Nephron (organoid): ENCODE results near the gene IGF1R.

Experiments
- H3K27ac Mint-ChIP-seq, 3 experiments: 2 replicates each; pipeline ENCODE4 v1.8.0; 2020; ENCODE audit warnings: mixed read lengths in 3 of 3, mild to moderate bottlenecking in 2 of 3, moderate library complexity in 1 of 3
- H3K27me3 Mint-ChIP-seq: 2 replicates; pipeline ENCODE4 v1.8.0; 2021; ENCODE audit warnings: low read depth, mild to moderate bottlenecking, moderate library complexity, mixed read lengths
- H3K36me3 Mint-ChIP-seq: 2 replicates; pipeline ENCODE4 v1.8.0; 2020; ENCODE audit warnings: low read depth, mixed read lengths
- H3K4me1 Mint-ChIP-seq: 2 replicates; pipeline ENCODE4 v1.8.0; 2020; ENCODE audit warnings: mixed read lengths
- H3K4me3 Mint-ChIP-seq, 3 experiments: 2 replicates each; pipeline ENCODE4 v1.8.0; 2020; ENCODE audit warnings: mild to moderate bottlenecking in 3 of 3, mixed read lengths in 3 of 3, moderate library complexity in 2 of 3
- H3K9me3 Mint-ChIP-seq: 2 replicates; pipeline ENCODE4 v1.8.0; 2020; ENCODE audit warnings: mixed read lengths
- CTCF ChIP-seq, 3 experiments: fragments of 200-600 bp; sonication (generic); IDR thresholded peaks; one replicate each; pipeline ENCODE4 v1.5.0; 2021; ENCODE audit warnings: antibody characterized with exemption in 3 of 3; ENCODE audit not compliant: unreplicated experiment in 3 of 3

Gene IGF1R

DNA sequence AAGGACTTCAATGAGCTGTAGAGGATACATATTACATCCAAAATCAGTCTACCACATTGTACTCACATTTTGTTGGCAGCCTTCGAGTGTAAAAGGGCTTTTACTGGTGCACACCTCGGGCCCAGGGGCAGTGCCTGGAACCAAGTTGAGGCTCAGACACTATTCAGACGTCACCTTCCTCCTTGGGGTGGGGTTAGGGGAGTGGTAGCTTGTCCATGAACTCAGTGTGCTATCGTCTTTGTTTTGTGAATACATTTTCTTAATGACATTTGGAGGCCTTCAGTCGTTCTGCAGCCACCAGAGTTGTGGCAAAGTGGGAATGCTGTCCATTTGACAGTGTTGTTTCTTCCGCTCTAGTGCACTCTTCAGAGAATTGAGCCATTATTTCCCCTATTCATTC lies 245.1 kb downstream of the IGF1R start:
- no peak for TF ChIP-seq CTCF (IDR thresholded peaks at IDR 0.05; ENCODE audit: unreplicated experiment in 3 of 3)
- H3K36me3 Mint-ChIP-seq = peaks cover 58% of the 10 kb centered on the region
- H3K27me3 Mint-ChIP-seq = no peaks in the 10 kb centered on the region
- H3K9me3 Mint-ChIP-seq = no peaks in the 10 kb centered on the region
- H3K4me3 Mint-ChIP-seq = no peak overlapping the region
- no peak overlapping the region for H3K27ac Mint-ChIP-seq
- peaks cover 10% of the 10 kb centered on the region for H3K4me1 Mint-ChIP-seq

DNA sequence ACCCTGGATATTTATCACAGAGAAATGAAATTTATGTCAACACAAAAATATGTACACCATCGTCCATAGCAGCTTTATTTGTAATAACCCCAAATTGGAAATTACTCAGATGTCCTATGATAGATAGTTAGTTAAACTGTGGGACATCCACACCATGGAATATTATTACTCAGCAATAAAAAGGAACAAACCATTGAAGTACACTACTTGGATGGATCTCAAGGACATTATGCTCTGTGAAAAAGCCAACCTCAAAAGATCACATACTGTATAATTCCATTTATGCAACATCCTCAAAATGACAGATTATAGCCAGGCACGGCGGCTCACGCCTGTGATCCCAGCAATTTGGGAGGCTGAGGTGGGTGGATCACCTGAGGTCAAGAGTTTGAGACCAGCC lies 246.0 kb downstream of the IGF1R start:
- H3K4me3 Mint-ChIP-seq = no peak overlapping the region
- H3K4me1 Mint-ChIP-seq = peaks cover 10% of the 10 kb centered on the region
- no peaks in the 10 kb centered on the region for H3K9me3 Mint-ChIP-seq
- no peak overlapping the region for H3K27ac Mint-ChIP-seq
- no peak for TF ChIP-seq CTCF (IDR thresholded peaks at IDR 0.05; ENCODE audit: unreplicated experiment in 3 of 3)
- peaks cover 58% of the 10 kb centered on the region for H3K36me3 Mint-ChIP-seq
- H3K27me3 Mint-ChIP-seq = no peaks in the 10 kb centered on the region

DNA sequence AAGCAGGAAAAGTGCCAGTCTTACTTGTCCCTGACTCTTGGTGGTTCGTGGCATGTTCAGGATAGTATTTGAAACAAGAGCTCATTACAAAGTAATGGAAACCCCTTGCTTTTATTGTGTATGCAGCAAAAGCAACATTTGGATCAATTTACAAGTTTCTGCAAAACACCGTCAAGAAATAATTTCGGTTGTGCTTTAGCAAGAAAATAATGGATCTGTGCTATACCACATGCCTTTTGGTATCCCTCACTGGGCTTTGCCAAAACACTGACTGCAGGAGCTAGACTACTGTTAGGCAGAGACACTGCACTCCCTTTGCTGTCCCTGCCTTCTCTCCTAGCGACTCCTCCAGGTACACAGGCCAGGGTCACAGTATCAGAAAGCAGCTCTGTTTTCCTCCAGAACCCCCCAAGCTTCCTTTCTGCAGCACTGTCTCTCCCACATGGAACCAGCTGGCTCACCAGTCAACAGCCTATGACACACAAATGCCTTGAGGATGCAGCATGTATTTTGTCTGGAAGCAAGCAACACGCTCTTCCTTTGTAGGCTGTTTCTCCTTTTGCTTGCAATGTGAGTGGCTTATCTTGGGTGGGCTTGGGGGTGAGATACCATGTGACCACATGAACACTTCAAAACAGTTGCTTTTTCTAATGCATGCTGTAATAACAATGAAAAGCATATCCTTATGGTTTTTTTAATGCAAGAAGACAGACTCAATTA lies 247.8 kb downstream of the IGF1R start:
- H3K9me3 Mint-ChIP-seq = no peaks in the 10 kb centered on the region
- no peak overlapping the region for H3K4me3 Mint-ChIP-seq
- peaks cover 25% of the 10 kb centered on the region for H3K4me1 Mint-ChIP-seq
- TF ChIP-seq CTCF (IDR thresholded peaks at IDR 0.05; ENCODE audit: unreplicated experiment in 3 of 3) = no peak
- H3K27ac Mint-ChIP-seq = peak overlapping the region; percentile 41 to 72 (median 42)
- H3K27me3 Mint-ChIP-seq = no peaks in the 10 kb centered on the region
- H3K36me3 Mint-ChIP-seq = peaks cover 50% of the 10 kb centered on the region

DNA sequence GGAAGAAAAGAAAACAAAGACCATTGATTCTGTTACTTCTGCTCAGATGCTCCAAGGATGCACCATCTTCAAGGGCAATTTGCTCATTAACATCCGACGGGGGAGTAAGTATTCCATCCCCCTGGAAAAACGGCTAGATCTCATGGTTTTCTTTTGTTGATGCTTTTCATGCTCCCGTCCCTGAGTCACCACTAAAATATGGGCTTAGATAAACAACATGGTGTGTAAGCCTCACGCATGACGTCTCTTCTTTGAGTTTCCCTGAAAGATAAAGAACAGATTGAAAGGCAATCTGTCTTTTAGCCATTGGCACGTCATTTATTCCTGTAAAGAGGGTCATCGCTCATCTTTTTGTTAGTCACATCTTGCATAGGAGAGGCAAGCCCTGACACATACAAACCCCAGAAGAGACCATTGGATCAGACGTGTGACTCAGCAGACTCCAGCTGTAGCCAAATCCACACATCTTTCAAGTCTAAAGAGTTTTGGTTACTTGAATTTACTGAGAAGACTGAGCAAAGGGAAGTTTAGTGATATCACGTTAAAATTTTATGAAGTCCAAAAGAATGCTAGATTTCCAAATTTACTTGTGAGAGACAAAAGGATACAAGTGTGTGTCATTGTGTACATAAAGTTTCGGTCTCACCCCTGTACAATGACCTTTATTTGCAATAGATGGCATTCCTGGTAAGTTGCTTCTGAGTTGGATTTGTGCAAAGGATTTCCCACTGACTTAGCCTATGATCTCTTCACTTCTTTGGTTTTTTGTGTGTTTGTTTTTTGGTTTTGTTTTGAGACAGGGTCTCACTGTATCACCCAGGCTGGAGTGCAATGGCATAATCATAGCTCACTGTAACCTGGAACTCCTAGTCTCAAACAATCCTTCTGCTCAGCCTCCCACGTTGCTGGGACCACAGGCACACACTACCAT lies 248.7 kb downstream of the IGF1R start:
- TF ChIP-seq CTCF (IDR thresholded peaks at IDR 0.05; ENCODE audit: unreplicated experiment in 3 of 3) = no peak
- Mint-ChIP-seq H3K27ac (peak overlapping the region; percentile 41 to 72 (median 42)), H3K9me3 (no peaks in the 10 kb centered on the region), H3K27me3 (no peaks in the 10 kb centered on the region), H3K4me1 (peaks cover 30% of the 10 kb centered on the region), H3K4me3 (no peak overlapping the region), H3K36me3 (peaks cover 51% of the 10 kb centered on the region)

DNA sequence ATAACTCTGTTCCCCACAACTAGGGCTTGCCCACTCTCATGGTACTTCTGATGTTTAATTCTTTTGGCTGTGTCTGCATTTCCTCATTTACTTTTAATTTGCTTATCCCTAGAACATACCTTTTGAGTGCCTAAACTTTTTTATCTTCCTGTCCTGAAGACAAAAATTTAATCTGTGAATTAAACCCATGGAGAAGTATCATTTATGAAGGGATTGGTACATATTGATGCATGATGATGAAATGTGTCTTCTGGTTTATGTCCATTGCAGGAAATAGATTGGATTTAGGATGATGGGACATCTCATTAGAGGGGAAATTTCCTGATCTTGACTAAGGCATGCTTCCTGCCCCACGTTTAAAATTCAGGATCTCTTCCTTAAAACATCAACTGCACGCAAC lies 249.8 kb downstream of the IGF1R start:
- TF ChIP-seq CTCF (IDR thresholded peaks at IDR 0.05; ENCODE audit: unreplicated experiment in 3 of 3) = no peak
- Mint-ChIP-seq H3K27me3 (no peaks in the 10 kb centered on the region), H3K4me3 (no peak overlapping the region), H3K27ac (no peak overlapping the region), H3K36me3 (peaks cover 49% of the 10 kb centered on the region), H3K4me1 (peaks cover 30% of the 10 kb centered on the region), H3K9me3 (no peaks in the 10 kb centered on the region)
